Frontal cortex (tissue), 4 donors: ENCODE results near the gene CDCP2. TPM values are rescaled to one million over a fixed set of nuclear protein-coding genes. Genes with fewer than 3 reads are reported as not detected.

Experiments
- DNase-seq, 2 donors: peaks; one replicate each; pipeline ENCODE4 v3.0.0; 2012; ENCODE audit warnings: low spot score in 2 of 2
- FAIRE-seq: peaks from 2 replicates; lab custom pipeline; 2012; peaks lifted over from hg19 to GRCh38; lab: Jason Lieb, UNC
- total RNA-seq: library from RNA; depleted of rRNA; stranded (reverse); fragments of >200 nt; gene quantifications from one replicate; pipeline ENCODE4 v1.2.3, GENCODE V29; 2014
- donor health status: control.
- donor health status: control.
- donor health status: control.

The CDCP2 gene
- not detected for total RNA-seq

GRCh38 chr1:54152696-54153095 lies at the start of gene CDCP2:
Gene CDCP2, minus strand, starts transcription at chr1:54153000. Its CDS starts 78 bp downstream, at chr1:54152922.
- FAIRE-seq = no peak
- DNase-seq = no peak

- DNase-seq (no peak), FAIRE-seq (no peak)
Observed at GRCh38 chr1:54200519-54200997, 47.8 kb upstream of the CDCP2 start.

- DNase-seq = peak; percentile 89 to 95
- no peak for FAIRE-seq
Observed at GRCh38 chr1:54199765-54200518, 47.1 kb upstream of the CDCP2 start, which contains the start of the genes CYB5RL and MRPL37. Gene CYB5RL, minus strand, starts transcription at chr1:54200030. Its CDS starts 4,414 bp downstream, at chr1:54195616. Gene MRPL37, plus strand, starts transcription at chr1:54200167. Its CDS starts 77 bp downstream, at chr1:54200244.

- DNase-seq = no peak
- FAIRE-seq = no peak
Observed at GRCh38 chr1:54199151-54199764, 46.5 kb upstream of the CDCP2 start.

GRCh38 chr1:54193453-54193852 lies 40.7 kb upstream of the CDCP2 start:
- FAIRE-seq = no peak

GRCh38 chr1:54191525-54191924 lies 38.7 kb upstream of the CDCP2 start:
- DNase-seq (no peak), FAIRE-seq (no peak)

More at GRCh38 chr1:54193453-54193852, 40.7 kb upstream of the CDCP2 start:
- no peak for DNase-seq

- no peak for DNase-seq
- FAIRE-seq = no peak
Observed at GRCh38 chr1:54190526-54190925, 37.7 kb upstream of the CDCP2 start.

GRCh38 chr1:54188291-54188690 lies 35.5 kb upstream of the CDCP2 start:
- DNase-seq = no peak

GRCh38 chr1:54186056-54186455 lies 33.3 kb upstream of the CDCP2 start:
- DNase-seq (no peak), FAIRE-seq (no peak)

More at GRCh38 chr1:54188291-54188690, 35.5 kb upstream of the CDCP2 start:
- FAIRE-seq = no peak

GRCh38 chr1:54180701-54181360 lies 28.0 kb upstream of the CDCP2 start:
- no peak for DNase-seq
- FAIRE-seq = no peak

GRCh38 chr1:54178296-54179070 lies 25.7 kb upstream of the CDCP2 start:
- no peak for FAIRE-seq
- DNase-seq = no peak

GRCh38 chr1:54177726-54178125 lies 24.9 kb upstream of the CDCP2 start:
- DNase-seq (no peak), FAIRE-seq (no peak)

- FAIRE-seq = no peak
- DNase-seq = no peak
Observed at GRCh38 chr1:54176621-54177327, 24.0 kb upstream of the CDCP2 start.

- DNase-seq (no peak), FAIRE-seq (no peak)
Observed at GRCh38 chr1:54174106-54174505, 21.3 kb upstream of the CDCP2 start.

- DNase-seq (peak in 1 of 2 donors; percentile 39), FAIRE-seq (no peak)
Observed at GRCh38 chr1:54173681-54174080, 20.9 kb upstream of the CDCP2 start.

GRCh38 chr1:54172614-54173599 lies 20.1 kb upstream of the CDCP2 start:
- FAIRE-seq (no peak), DNase-seq (no peak)

GRCh38 chr1:54171606-54172005 lies 18.8 kb upstream of the CDCP2 start:
- no peak for DNase-seq
- FAIRE-seq = no peak

- FAIRE-seq (no peak), DNase-seq (no peak)
Observed at GRCh38 chr1:54171016-54171415, 18.2 kb upstream of the CDCP2 start.
